WTC11 (cell line): ENCODE data around the gene G6PC3.

ENCODE experiments used
- AFF4 ChIP-seq: sonication (generic); formaldehyde crosslinking; IDR thresholded peaks from 2 replicates; pipeline ENCODE4 v1.8.1; 2023; ENCODE audit warnings: mild to moderate bottlenecking, missing genetic modification reagents, borderline replicate concordance
- CBFB ChIP-seq: sonication (generic); formaldehyde crosslinking; IDR thresholded peaks from 2 replicates; pipeline ENCODE4 v1.8.1; 2022; ENCODE audit warnings: mild to moderate bottlenecking, low read depth, missing genetic modification reagents
- CREB1 ChIP-seq: sonication (generic); formaldehyde crosslinking; IDR thresholded peaks from 2 replicates; pipeline ENCODE4 v1.8.0; 2023; ENCODE audit warnings: mild to moderate bottlenecking, missing genetic modification reagents
- CTCF ChIP-seq: fragments of 200-600 bp; IDR thresholded peaks from 2 replicates; pipeline ENCODE4 v1.8.0; 2022; ENCODE audit warnings: antibody characterized with exemption
- JUN ChIP-seq: sonication (generic); formaldehyde crosslinking; IDR thresholded peaks from 2 replicates; pipeline ENCODE4 v1.8.0; 2023; ENCODE audit warnings: mild to moderate bottlenecking, missing genetic modification reagents
- MAX ChIP-seq: sonication (generic); formaldehyde crosslinking; IDR thresholded peaks from 2 replicates; pipeline ENCODE4 v1.8.0; 2022; ENCODE audit warnings: mild to moderate bottlenecking, missing genetic modification reagents
- RELA ChIP-seq: sonication (generic); formaldehyde crosslinking; IDR thresholded peaks from 2 replicates; pipeline ENCODE4 v1.8.1; 2022; ENCODE audit warnings: missing genetic modification reagents, mild to moderate bottlenecking, borderline replicate concordance
- TCF7 ChIP-seq: sonication (generic); formaldehyde crosslinking; IDR thresholded peaks from 2 replicates; pipeline ENCODE4 v1.8.0; 2022; ENCODE audit warnings: mild to moderate bottlenecking, low read depth, missing genetic modification reagents, moderate library complexity
- ZNF512 ChIP-seq: sonication (generic); formaldehyde crosslinking; IDR thresholded peaks from 2 replicates; pipeline ENCODE4 v1.8.1; 2022; ENCODE audit warnings: missing genetic modification reagents, borderline replicate concordance

- no peak for TF ChIP-seq RELA (CRISPR knock-in tag)
- TF ChIP-seq CTCF, result no peak
- no peak for TF ChIP-seq JUN (CRISPR knock-in tag)
- TF ChIP-seq ZNF512 (CRISPR knock-in tag), result no peak
- no peak for TF ChIP-seq TCF7 (CRISPR knock-in tag)
- no peak for TF ChIP-seq CBFB
- no peak for TF ChIP-seq AFF4 (CRISPR knock-in tag)
- no peak for TF ChIP-seq CREB1
- no peak for TF ChIP-seq MAX (CRISPR knock-in tag)
Observed at GRCh38 chr17:44062871-44063270, 7.7 kb upstream of the G6PC3 start.
